H1 (cell line): ENCODE measurements around the gene ALDOA. TPM values are rescaled to one million over a fixed set of nuclear protein-coding genes. Genes with fewer than 3 reads are reported as not detected.

Source experiments
- CHD1 ChIP-seq: IDR thresholded peaks from 2 replicates; pipeline ENCODE4 v1.6.1; 2012; ENCODE audit warnings: low read depth, low read length, improper control_type of control experiment
- CHD7 ChIP-seq: fragments of 300-600 bp; sonication (generic); IDR thresholded peaks from 2 replicates; pipeline ENCODE4 v1.7.1; 2012; ENCODE audit warnings: low read length, moderate library complexity, mild to moderate bottlenecking, inconsistent platforms; ENCODE audit not compliant: insufficient replicate concordance
- E2F6 ChIP-seq: IDR thresholded peaks from 2 replicates; pipeline ENCODE4 v1.6.1; 2012; ENCODE audit warnings: inconsistent platforms
- HDAC2 ChIP-seq, 2 experiments: fragments of 300-600 bp in 1 of 2; sonication (generic) in 1 of 2; IDR thresholded peaks; 2 replicates each; pipeline ENCODE4 v1.6.1; 2011 to 2012; ENCODE audit warnings: low read depth in 2 of 2, low read length in 2 of 2, mild to moderate bottlenecking in 2 of 2, moderate library complexity in 2 of 2, borderline replicate concordance in 1 of 2, inconsistent platforms in 1 of 2
- KDM4A ChIP-seq: IDR thresholded peaks from one replicate; pipeline ENCODE4 v1.7.1; 2012; ENCODE audit warnings: low read depth, mild to moderate bottlenecking, moderate library complexity, low read length, inconsistent platforms; ENCODE audit not compliant: severe bottlenecking
- RXRA ChIP-seq: IDR thresholded peaks from 2 replicates; pipeline ENCODE4 v1.6.1; 2011; ENCODE audit warnings: low read depth, mild to moderate bottlenecking, low read length, moderate library complexity; ENCODE audit not compliant: insufficient read depth
- SRF ChIP-seq: IDR thresholded peaks from 2 replicates; pipeline ENCODE4 v1.6.1; 2011; ENCODE audit warnings: mild to moderate bottlenecking, low read depth, low read length, moderate library complexity
- TAF1 ChIP-seq: IDR thresholded peaks from 2 replicates; pipeline ENCODE4 v1.6.1; 2011; ENCODE audit warnings: mild to moderate bottlenecking, low read depth, low read length
- polyA plus RNA-seq, 7 experiments: library from polyadenylated mRNA; depleted of rRNA in 3 of 7; stranded (reverse) in 5 of 7; unstranded in 2 of 7; fragments of >200 nt in 5 of 7; fragments of 200-250 nt in 2 of 7; gene quantifications; 1 replicate in 5 of 7; 2 replicates in 1 of 7; 4 replicates in 1 of 7; pipeline versions ENCODE4 v1.2.1 to v1.2.3, GENCODE V29; 2011 to 2013; ENCODE audit warnings: missing spikeins in 2 of 7, mixed read lengths in 2 of 7
- total RNA-seq: library from RNA; stranded (reverse); fragmentation: NEBNext Ultra II Directional; extraction: Animal tissue kit (Norgen Biotek cat#: 25700); gene quantifications from 2 replicates; pipeline ENCODE4 v1.2.1, GENCODE V29; 2021
- TF ChIP-seq, protein P1 (sequence below): IDR thresholded peaks from 2 replicates; pipeline ENCODE4 v1.6.1; 2012; ENCODE audit warnings: low read length, inconsistent platforms

Gene ALDOA
- total and polyA plus RNA-seq, 2 of the 8 experiments (the other 6 are each of a cell fraction or from before 2014, with no cell fraction given): 1,072 to 1,083 TPM

DNA sequence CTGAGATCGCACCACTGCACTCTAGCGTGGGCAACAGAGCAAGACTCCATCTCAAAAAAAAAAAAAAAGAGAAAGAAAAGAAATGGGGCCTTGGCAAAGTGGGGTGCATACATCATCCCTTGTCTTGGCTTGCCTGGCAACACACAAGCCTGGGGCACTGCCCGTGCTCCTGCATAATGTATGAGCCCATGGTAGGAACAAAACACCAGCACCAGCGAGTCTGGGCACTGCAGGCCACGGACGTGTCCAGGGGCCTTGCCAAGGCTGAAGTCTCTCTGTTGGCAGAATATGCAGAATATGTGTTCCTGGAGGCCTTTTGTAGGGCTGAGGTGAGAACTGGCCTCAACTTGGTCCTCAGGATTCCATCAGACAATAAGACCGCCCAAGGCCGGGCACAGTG lies 15.7 kb upstream of the ALDOA start (continued):
- TF ChIP-seq CHD7: no peak
- TF ChIP-seq CHD1: no peak
- TF ChIP-seq, protein P1, sequence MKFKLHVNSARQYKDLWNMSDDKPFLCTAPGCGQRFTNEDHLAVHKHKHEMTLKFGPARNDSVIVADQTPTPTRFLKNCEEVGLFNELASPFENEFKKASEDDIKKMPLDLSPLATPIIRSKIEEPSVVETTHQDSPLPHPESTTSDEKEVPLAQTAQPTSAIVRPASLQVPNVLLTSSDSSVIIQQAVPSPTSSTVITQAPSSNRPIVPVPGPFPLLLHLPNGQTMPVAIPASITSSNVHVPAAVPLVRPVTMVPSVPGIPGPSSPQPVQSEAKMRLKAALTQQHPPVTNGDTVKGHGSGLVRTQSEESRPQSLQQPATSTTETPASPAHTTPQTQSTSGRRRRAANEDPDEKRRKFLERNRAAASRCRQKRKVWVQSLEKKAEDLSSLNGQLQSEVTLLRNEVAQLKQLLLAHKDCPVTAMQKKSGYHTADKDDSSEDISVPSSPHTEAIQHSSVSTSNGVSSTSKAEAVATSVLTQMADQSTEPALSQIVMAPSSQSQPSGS: no peak
- no peak for TF ChIP-seq E2F6
- no peak for TF ChIP-seq RXRA
- no peak for TF ChIP-seq TAF1
- TF ChIP-seq HDAC2 (IDR thresholded peaks at IDR 0.05; ENCODE audit: borderline replicate concordance in 1 of 2, low read depth in 2 of 2, low read length in 2 of 2): no peak
- no peak for TF ChIP-seq SRF
- TF ChIP-seq KDM4A: no peak
